Measurements from ENCODE around the gene BCAR1.
"Not testable (repeated sequence)": the region's sequence is repeated elsewhere in the genome, so short reads cannot be mapped to it uniquely, and the experiment has no call there.

Gene BCAR1

GRCh38 chr16:75224306-75225082 is 26.9 kb downstream of the BCAR1 start:
- DNase-seq, result no peak

GRCh38 chr16:75223129-75223528 is 28.3 kb downstream of the BCAR1 start:
- not testable (repeated sequence) for DNase-seq

- no peak for DNase-seq
These were observed 29.1 kb downstream of the BCAR1 start for GRCh38 chr16:75222271-75222783.

- no peak for DNase-seq
These were observed 31.6 kb downstream of the BCAR1 start for GRCh38 chr16:75219838-75220237.

- DNase-seq, result no peak
These were observed 32.3 kb downstream of the BCAR1 start for GRCh38 chr16:75219088-75219487.

- no peak for DNase-seq
These were observed 33.0 kb downstream of the BCAR1 start, which contains the start of gene CTRB1 for GRCh38 chr16:75218256-75219076. TSS of gene CTRB1 (plus strand) at chr16:75218988. CDS start at chr16:75219008, 20 bp downstream.

- DNase-seq, result no peak
These were observed 34.0 kb downstream of the BCAR1 start for GRCh38 chr16:75217389-75217851.

- DNase-seq, result no peak
These were observed 34.8 kb downstream of the BCAR1 start for GRCh38 chr16:75216576-75216975.

GRCh38 chr16:75216127-75216526 is 35.3 kb downstream of the BCAR1 start:
- DNase-seq, result no peak

- not testable (repeated sequence) for DNase-seq
These were observed 40.1 kb downstream of the BCAR1 start for GRCh38 chr16:75211286-75211685.

GRCh38 chr16:75209944-75210343 is 41.5 kb downstream of the BCAR1 start:
- no peak for DNase-seq

- DNase-seq, result not testable (repeated sequence)
These were observed 41.9 kb downstream of the BCAR1 start for GRCh38 chr16:75209514-75209913.

- DNase-seq, result no peak
These were observed 42.4 kb downstream of the BCAR1 start for GRCh38 chr16:75208861-75209505.

GRCh38 chr16:75208242-75208825 is 43.1 kb downstream of the BCAR1 start:
- DNase-seq, result no peak

GRCh38 chr16:75207831-75208230 is 43.6 kb downstream of the BCAR1 start:
- DNase-seq, result no peak

- no peak for DNase-seq
These were observed 44.5 kb downstream of the BCAR1 start, which contains the start of gene CTRB2 for GRCh38 chr16:75206749-75207451. TSS of gene CTRB2 (minus strand) at chr16:75207161. CDS start at chr16:75207141, 20 bp downstream.

- not testable (repeated sequence) for DNase-seq
These were observed 45.3 kb downstream of the BCAR1 start for GRCh38 chr16:75205961-75206748.

- not testable (repeated sequence) for DNase-seq
These were observed 46.0 kb downstream of the BCAR1 start for GRCh38 chr16:75205438-75205837.

GRCh38 chr16:75204905-75205304 is 46.5 kb downstream of the BCAR1 start:
- DNase-seq, result not testable (repeated sequence)

- DNase-seq, result no peak
These were observed 47.0 kb downstream of the BCAR1 start for GRCh38 chr16:75204410-75204758.

Data from NCI-H1092 (cell line).